Esophagus muscularis mucosa (tissue), 4 donors: ENCODE data around the gene BCL11A. TPM values are rescaled to one million over a fixed set of nuclear protein-coding genes. Genes with fewer than 3 reads are reported as not detected.

ENCODE experiments used
- DNase-seq: peaks from one replicate; pipeline ENCODE4 v3.0.0-alpha.2; 2017; ENCODE audit errors: extremely low spot score
- H3K27ac ChIP-seq, 4 donors: fragments of 200-600 bp; sonication (generic); replicated peaks in 1 of 4; 1 replicate in 3 of 4; 2 replicates in 1 of 4; pipeline ENCODE4 v1.5.1; 2016 to 2019; ENCODE audit warnings: mild to moderate bottlenecking in 1 of 4
- H3K27me3 ChIP-seq, 4 donors: fragments of 200-600 bp; sonication (generic); one replicate each; pipeline versions ENCODE4 v1.5.1 to v1.6.0; 2016 to 2019
- H3K36me3 ChIP-seq, 4 donors: fragments of 200-600 bp; sonication (generic); one replicate each; pipeline ENCODE4 v1.5.1; 2016 to 2019
- H3K4me1 ChIP-seq, 4 donors: fragments of 200-600 bp; sonication (generic); one replicate each; pipeline ENCODE4 v1.5.1; 2016 to 2019
- H3K4me3 ChIP-seq, 4 donors: fragments of 200-600 bp; sonication (generic); 1 replicate in 2 of 4; 2 replicates in 2 of 4; pipeline ENCODE4 v1.5.1; 2016 to 2019; ENCODE audit warnings: mild to moderate bottlenecking in 4 of 4, moderate library complexity in 1 of 4
- H3K9me3 ChIP-seq, 4 donors: fragments of 200-600 bp; sonication (generic); 1 replicate in 3 of 4; 2 replicates in 1 of 4; pipeline ENCODE4 v1.5.1; 2016 to 2019
- EP300 ChIP-seq: sonication (generic); formaldehyde crosslinking; IDR thresholded peaks from one replicate; pipeline ENCODE4 v1.6.1; 2017; ENCODE audit warnings: antibody characterized with exemption
- POLR2A ChIP-seq: fragments of 450-650 bp; IDR thresholded peaks from one replicate; pipeline ENCODE4 v1.6.1; 2017; ENCODE audit warnings: antibody characterized with exemption, moderate library complexity, mild to moderate bottlenecking, low read depth
- POLR2AphosphoS5 ChIP-seq, 2 donors: sonication (generic); formaldehyde crosslinking; IDR thresholded peaks; one replicate each; pipeline ENCODE4 v1.6.1; 2017; ENCODE audit warnings: antibody characterized with exemption in 2 of 2
- WGBS: methylation state at CpG from one replicate; pipeline ENCODE4 v1.1.5; 2018; 5-methylcytosine and 5-hydroxymethylcytosine counted together
- intact Hi-C: fragments of 100-400 bp; cut with DNase I; formaldehyde crosslinking; loops from one replicate; pipeline ENCODE4 v1.15.1; 2023
- total RNA-seq, 4 donors: library from RNA; depleted of rRNA; stranded (reverse); fragments of >200 nt; gene quantifications; one replicate each; pipeline versions ENCODE4 v1.1.0 to v1.2.1, GENCODE V29; 2016
- TF ChIP-seq, protein P1 (sequence below), 3 experiments: fragments of 200-600 bp in 2 of 3; fragments of 450-650 bp in 1 of 3; sonication (generic) in 2 of 3; IDR thresholded peaks; one replicate each; pipeline ENCODE4 v1.5.1; 2017 to 2019; ENCODE audit warnings: antibody characterized with exemption in 3 of 3, mild to moderate bottlenecking in 2 of 3, moderate library complexity in 1 of 3

Gene BCL11A
- total RNA-seq, 4 donors from 2014 or later, result 3.5 to 11.3 (median 4.7) TPM

DNA sequence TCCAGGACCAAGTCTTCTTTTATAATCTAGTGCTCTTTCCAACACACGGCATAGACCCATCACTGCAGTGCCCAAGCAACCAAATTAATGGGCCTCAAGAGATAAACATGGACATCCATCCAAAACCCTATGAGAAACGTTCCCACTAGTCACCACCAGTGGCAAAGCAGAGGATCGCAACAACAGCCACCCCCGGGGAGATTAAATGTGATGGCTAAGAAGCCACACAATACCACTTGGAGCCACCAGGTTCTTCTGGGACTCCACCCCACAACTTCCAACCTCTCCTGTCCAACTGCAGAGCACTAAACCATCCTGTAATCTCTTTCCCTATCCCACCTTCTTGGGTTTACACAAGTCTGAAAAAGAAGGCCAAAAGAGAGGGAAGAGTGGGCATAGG is 123.8 kb downstream of the BCL11A start:
- TF ChIP-seq, protein P1, sequence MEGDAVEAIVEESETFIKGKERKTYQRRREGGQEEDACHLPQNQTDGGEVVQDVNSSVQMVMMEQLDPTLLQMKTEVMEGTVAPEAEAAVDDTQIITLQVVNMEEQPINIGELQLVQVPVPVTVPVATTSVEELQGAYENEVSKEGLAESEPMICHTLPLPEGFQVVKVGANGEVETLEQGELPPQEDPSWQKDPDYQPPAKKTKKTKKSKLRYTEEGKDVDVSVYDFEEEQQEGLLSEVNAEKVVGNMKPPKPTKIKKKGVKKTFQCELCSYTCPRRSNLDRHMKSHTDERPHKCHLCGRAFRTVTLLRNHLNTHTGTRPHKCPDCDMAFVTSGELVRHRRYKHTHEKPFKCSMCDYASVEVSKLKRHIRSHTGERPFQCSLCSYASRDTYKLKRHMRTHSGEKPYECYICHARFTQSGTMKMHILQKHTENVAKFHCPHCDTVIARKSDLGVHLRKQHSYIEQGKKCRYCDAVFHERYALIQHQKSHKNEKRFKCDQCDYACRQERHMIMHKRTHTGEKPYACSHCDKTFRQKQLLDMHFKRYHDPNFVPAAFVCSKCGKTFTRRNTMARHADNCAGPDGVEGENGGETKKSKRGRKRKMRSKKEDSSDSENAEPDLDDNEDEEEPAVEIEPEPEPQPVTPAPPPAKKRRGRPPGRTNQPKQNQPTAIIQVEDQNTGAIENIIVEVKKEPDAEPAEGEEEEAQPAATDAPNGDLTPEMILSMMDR (IDR thresholded peaks at IDR 0.05), result no peak
- Histone ChIP-seq H3K4me3 (no peak overlapping the region), H3K36me3 (no peaks in the 10 kb centered on the region), H3K4me1 (no peaks in the 10 kb centered on the region), H3K27me3 (no peaks in the 10 kb centered on the region), H3K27ac (no peak overlapping the region), H3K9me3 (no peaks in the 10 kb centered on the region)
- no peak for DNase-seq
- intact Hi-C loops, result no loop called here
- 83% methylated on average over 4 of the region's 4 CpGs for WGBS

- H3K4me3 ChIP-seq, result no peak overlapping the region
- no peaks in the 10 kb centered on the region for H3K9me3 ChIP-seq
- no peaks in the 10 kb centered on the region for H3K4me1 ChIP-seq
- H3K27me3 ChIP-seq, result no peaks in the 10 kb centered on the region
- DNase-seq, result no peak
- 85% methylated on average over 7 of the region's 7 CpGs for WGBS
- TF ChIP-seq, protein P1 (IDR thresholded peaks at IDR 0.05), result no peak
- TF ChIP-seq POLR2A (no peak), POLR2AphosphoS5 (IDR thresholded peaks at IDR 0.05) (no peak), EP300 (no peak)
- H3K27ac ChIP-seq, result no peak overlapping the region
- H3K36me3 ChIP-seq, result no peaks in the 10 kb centered on the region
- intact Hi-C loops, result no loop called here
These were observed 126.6 kb downstream of the BCL11A start for GRCh38 chr2:60426880-60427279.

- DNase-seq, result no peak
- intact Hi-C loops, result no loop called here
- H3K27me3 ChIP-seq, result no peaks in the 10 kb centered on the region
- no peak overlapping the region for H3K27ac ChIP-seq
- H3K4me1 ChIP-seq, result no peaks in the 10 kb centered on the region
- no peak overlapping the region for H3K4me3 ChIP-seq
- H3K36me3 ChIP-seq, result no peaks in the 10 kb centered on the region
- TF ChIP-seq, protein P1 (IDR thresholded peaks at IDR 0.05), result no peak
- no peak for TF ChIP-seq POLR2AphosphoS5 (IDR thresholded peaks at IDR 0.05)
- no peak for TF ChIP-seq POLR2A
- no peak for TF ChIP-seq EP300
- H3K9me3 ChIP-seq, result no peaks in the 10 kb centered on the region
These were observed 127.1 kb downstream of the BCL11A start for GRCh38 chr2:60426341-60426740.

DNA sequence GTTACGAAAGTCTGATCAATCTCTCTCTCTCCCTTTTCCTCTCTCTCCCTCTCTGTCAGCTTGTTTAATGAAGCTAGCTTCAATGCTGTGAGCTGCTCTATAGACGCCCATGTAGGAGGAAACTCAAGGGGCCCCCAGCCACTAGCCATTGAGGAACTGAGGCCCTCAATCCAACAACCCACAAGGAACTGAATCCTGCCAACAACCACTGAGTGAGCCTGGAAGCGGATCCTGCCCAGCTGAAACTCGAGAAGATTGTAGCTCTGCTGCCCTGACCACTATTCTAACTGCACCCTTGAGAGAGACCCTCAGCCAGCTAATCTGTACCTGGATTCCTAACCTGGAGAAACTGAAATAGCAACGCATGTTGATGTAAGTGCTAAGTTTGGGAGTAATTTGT is 129.2 kb downstream of the BCL11A start:
- H3K27ac ChIP-seq, result no peak overlapping the region
- DNase-seq, result no peak
- intact Hi-C loops, result no loop called here
- 77% methylated on average over 5 of the region's 5 CpGs for WGBS
- no peaks in the 10 kb centered on the region for H3K9me3 ChIP-seq
- no peak overlapping the region for H3K4me3 ChIP-seq
- H3K36me3 ChIP-seq, result no peaks in the 10 kb centered on the region
- H3K27me3 ChIP-seq, result no peaks in the 10 kb centered on the region
- TF ChIP-seq EP300, result no peak
- no peak for TF ChIP-seq POLR2AphosphoS5 (IDR thresholded peaks at IDR 0.05)
- TF ChIP-seq, protein P1 (IDR thresholded peaks at IDR 0.05), result no peak
- TF ChIP-seq POLR2A, result no peak
- no peaks in the 10 kb centered on the region for H3K4me1 ChIP-seq

- 69% methylated on average over 1 of the region's 1 CpG for WGBS
- TF ChIP-seq EP300 (no peak), POLR2AphosphoS5 (IDR thresholded peaks at IDR 0.05) (no peak), POLR2A (no peak)
- TF ChIP-seq, protein P1 (IDR thresholded peaks at IDR 0.05), result no peak
- Histone ChIP-seq H3K9me3 (no peaks in the 10 kb centered on the region), H3K27me3 (no peaks in the 10 kb centered on the region), H3K27ac (no peak overlapping the region), H3K4me1 (no peaks in the 10 kb centered on the region), H3K36me3 (no peaks in the 10 kb centered on the region), H3K4me3 (no peak overlapping the region)
- intact Hi-C loops, result no loop called here
- no peak for DNase-seq
These were observed 129.9 kb downstream of the BCL11A start for GRCh38 chr2:60423505-60423904.
